CD4-positive, alpha-beta T cell treated with Interleukin-4 for 4 hours (primary cell): ENCODE measurements around the gene KRT4.

Experiments used
- DNase-seq: peaks from one replicate; pipeline ENCODE4 v3.0.0-alpha.2; 2020

KRT4 gene

DNA sequence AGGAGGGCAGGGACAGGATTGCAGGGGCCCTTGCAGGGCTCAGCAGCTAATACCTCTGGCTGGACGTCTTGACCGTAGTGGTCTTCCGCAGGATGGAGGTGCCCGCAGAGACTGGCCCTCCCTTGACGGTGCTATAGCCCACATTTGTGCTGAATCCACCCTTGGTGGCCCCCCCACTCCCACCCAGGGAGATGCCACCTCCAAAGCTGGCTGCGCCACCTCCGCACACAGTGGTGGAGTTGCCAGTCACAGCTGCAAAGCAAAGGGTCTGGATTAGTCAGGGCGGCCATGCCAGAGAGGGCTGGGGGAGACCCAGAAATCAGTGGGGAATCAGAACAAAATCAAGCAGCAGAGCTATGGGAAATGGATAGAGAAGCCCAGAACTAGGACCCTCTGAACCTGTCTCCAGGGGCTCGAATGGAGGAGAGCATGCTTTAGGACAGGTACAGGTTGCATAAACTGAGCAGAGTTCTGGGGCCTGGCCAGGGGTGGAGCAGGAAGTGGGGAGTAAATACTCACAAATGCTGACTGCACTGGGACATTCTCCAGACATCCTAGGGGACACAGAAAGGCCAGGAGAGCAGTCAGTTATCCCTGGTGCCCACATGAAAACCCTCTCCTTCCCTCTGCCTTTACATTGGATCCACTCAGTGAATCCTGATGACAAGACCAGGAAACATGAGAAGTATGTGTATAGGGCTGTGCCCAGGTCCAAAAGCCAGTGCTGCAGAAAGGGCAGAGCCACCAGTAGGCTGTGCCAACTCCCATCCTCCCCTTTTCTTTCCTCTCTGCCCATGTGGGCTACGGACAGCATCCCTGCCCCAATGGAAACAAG is 8.1 kb upstream of the KRT4 start:
- no peak for DNase-seq

DNA sequence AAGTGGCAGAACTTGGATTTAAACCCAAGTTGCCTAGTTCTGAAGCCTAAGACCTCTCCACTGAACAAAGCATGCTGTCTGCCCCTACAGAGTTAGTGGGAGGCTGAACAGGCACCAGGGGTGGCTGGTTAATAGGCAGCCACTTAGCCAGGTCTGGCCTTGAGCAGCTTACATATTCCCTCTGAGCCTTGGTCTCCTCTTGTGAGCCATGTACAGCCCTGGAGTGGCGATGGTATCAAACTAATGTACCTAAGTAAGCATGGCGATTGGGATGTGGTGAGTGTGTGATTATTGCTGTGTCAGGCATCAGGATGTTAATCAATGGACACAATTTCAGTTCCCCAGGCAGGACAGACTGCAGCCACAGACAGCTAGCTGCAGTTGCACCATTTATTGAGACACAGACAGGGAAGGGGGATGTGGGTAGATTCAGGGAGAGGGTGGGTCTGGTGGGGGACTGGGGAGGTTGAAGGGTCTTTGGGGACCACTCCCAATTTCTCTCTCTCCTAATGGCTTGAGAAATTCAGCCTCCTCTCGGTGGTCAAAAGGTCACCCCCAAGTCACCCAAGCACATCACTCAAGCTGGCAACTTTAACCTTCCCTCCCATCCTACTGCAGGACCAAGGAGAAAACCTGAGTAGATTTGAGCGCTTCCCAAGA is 7.3 kb upstream of the KRT4 start:
- DNase-seq, result no peak

DNA sequence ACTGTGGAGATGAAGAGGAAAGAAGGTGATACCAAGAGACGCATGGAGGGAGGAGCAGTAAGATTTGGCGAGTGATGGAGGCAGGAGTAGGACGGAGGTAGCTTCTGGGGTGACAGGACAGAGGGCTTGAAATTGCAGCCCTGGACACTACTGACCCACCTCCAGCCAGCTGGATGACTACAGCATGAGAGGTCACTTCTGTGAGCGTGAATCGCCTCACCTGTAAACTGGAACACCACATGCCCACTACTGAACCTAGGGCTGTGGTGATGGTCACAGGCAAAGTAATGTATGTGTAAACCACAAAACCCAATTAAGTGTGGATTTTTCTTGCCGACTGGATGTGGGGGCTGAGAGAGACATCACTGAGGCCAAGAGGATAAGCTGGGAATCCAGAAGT is 6.6 kb upstream of the KRT4 start:
- DNase-seq, result no peak

DNA sequence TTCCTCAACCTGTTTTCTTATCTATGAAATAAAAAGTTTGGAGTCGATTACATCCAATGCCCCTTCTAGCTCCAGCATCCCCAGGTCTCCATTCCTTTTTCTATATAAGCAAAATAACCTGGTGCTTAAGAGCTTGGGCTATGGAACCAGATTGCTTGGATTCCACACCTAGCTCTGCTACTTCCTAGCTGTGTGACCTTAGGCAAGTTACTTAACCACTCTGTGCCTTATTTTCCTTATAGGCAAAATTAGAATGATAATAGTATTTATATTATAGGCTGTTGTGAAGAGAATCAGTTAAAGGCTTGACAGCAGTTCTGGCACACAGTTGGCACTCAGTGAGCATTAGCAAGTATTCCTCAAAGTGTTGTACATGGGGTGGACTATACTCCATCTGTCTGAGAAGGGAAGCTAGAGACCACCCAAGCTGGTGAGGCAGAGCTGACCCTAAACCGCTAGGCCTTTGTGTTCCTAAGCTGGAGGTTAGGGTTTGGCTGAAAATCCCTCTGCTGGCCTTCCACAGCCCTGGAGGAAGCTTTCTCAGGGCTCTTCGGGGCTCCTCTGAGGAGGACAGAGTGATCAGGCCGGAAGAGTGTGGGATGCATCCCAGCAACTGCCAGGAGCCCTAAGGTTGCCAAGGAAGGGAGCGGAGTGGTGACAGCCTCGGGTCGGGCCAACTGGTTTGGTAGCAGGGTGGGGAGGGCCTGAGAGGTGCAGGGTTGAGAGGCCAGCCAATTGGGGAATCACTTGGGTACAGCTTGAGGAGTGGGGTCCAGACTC is 6.0 kb upstream of the KRT4 start:
- DNase-seq, result no peak

DNA sequence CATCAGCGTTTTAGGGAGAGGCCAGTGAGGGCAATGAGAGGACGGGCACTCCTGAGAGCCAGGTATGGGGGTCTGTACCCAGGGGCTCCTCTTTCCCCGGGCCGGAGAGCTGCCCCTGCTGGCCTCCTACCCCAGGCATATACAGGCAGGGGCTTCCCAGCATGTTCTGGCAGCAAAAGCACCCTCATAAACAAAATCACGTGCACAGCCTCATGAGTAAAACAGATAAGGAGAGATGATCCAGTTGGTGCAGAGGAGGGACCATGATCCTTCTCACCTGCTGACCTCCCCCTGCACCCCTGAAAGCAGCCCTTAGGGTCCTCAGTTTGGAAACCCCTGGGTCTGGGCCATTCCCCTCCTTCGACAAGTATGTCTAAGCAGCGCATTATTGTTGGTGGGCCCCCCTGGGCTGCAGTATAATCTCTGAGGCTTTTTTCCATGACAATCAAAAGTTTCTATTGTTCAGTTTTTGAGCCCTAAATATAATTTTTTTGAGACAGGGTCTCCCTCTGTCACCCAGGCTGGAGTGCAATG is 5.0 kb upstream of the KRT4 start:
- no peak for DNase-seq

DNA sequence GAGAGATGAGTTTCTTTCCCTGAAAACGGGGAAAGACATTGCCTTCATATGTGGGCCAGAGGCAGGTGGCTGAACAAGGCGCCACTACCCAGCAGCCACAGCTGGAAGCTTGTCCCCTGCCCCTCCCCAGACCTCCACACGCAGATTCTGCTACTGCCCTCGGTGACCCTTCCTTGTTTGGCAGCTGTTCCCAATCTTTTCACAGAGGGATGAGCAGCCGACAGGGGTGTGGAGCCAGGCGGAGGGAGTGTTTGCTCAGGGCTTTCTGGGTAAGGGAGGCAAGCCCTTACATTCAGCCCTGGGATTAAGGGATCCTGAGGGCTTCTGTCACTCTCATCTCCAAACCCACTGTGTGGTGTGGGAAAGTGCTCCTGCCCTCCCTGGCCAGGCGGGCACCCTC is 4.5 kb upstream of the KRT4 start:
- DNase-seq, result no peak

DNA sequence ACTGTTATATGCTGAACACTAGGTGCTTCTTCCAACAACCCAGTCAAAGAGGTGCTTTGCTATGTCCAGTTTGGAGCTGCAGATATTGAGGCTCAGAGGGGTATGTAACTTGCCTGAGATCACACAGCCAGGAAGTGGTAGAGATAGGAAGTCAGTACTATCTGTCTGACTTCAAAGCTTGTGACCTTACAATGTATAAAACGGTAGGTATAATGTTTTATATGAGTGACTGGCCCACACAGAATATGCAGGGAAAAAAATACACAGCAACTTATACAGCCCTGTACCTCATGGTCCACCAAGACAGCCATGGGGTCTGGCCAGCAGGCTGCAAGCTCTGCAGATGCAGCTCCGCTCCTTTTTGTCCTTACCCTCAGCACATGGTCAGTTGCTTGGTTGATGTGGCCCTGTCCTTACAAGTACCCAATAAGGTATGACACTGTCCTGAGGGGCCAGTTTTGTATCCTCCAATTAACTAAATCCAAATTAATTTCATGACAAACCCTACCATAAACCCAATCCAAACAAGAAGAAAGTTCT is 3.9 kb upstream of the KRT4 start:
- no peak for DNase-seq

DNA sequence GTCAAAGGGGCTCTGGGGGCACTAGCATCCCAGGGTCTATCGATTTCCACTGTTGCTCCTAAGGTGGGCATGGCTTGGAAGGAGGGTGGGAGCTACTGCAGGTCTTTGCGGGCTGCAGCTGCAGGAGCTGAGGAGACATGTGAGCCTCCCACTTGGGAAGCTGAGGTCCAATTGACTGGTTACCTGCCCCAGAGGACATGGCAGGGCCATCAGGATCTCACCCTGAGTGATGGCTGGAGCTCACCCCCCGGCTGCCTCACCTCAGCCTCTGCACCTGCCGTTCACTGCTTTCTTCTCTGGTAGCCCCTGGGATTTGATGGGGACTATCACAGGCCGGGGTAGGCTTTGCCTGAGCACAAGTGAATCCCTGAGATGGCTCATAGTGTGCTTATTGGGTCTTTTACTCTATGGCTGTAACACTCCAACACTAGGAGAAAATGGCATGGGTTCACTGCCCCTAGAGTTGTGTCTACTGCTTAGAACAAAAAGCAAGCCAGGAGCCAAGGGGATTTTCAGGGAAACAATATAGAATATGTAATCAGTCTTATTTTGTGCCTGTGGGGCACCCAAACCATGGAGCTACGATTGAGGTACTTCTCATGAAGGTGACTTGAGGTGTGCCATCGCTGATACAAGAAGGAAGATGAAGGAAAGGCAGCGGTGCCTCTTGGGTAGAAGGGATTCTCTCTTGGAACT is 3.2 kb upstream of the KRT4 start:
- DNase-seq, result no peak

DNA sequence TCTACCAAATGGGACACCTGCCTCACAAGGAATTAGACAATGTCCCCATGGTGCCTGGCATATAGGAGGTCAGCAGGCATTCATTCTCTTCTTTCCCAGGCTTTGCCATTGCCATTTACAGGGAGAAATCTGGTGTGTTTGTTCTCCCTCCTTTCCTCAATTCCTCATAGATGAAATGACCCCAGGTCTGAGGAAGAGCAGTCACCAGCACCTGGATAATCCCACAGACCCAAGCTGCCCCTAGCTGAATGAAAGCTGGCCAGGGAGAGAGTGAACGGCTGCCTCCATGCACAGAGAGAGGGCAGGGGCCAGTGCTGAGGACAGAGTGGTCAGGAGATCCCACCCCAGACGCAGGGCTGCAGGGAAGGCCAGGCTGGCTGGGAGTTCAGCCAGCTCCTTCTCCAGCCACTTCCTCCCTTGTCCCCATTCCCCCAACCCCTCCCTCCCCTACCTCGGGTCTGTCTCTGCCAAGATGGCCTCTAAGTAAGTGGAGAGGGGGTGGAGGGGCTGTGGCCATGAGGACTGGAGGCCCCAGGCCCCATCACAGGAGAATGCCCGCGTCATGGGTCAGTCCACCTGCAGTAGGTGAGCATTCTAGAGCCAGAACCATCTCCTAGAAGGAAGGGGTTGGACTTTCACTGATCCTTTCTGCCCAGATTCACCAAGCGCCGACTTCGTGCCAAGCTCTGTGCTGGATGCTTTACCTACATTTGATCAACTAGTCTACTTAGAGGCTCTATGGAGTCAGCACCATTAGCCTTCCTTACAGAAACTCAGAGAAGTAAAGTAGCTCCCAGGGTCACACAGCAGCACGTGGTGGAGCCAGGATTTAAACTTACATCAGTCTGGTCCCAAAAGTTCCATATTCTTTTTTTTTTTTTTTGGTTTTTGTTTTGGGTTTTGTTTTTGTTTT is 2.0 kb upstream of the KRT4 start:
- DNase-seq, result no peak

DNA sequence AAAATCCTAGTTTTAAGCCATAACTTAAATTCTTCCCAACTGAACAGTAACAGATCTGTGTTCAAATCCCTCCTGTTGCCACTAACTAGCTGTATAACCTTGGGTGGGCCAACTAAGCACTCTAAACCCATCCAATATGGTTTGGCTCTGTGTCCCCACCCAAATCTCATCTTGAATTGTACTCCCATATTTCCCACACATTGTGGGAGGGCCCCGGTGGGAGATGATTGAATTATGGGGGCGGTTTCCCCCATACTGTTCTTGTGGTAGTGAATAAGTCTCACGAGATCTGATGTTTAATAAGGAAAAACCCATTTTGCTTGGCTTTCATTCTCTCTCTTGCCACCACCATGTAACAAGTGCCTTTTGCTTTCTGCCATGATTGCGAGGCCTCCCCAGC is 1.2 kb upstream of the KRT4 start:
- no peak for DNase-seq

DNA sequence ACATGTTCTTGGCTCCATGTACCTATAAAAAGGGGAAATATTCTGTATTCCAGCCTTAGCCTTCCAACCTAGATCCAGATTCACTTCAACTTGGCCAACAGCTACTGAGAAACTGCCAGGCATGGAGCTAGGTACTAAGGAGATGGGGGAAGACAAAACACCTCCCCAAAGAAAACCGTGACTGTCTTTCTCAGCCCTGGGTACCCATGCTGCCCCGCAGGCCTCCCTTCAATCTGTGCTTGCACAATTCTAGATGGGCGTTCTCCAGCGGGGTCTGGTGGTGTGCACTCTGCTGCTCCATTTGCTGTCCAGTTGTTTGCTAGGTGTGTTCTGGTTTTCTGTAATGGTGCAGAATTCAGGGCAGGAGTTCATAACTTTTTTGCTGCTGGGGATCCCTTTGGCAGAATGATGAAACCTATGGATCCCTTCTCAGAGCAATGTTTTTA is 817 bp upstream of the KRT4 start:
- no peak for DNase-seq

DNA sequence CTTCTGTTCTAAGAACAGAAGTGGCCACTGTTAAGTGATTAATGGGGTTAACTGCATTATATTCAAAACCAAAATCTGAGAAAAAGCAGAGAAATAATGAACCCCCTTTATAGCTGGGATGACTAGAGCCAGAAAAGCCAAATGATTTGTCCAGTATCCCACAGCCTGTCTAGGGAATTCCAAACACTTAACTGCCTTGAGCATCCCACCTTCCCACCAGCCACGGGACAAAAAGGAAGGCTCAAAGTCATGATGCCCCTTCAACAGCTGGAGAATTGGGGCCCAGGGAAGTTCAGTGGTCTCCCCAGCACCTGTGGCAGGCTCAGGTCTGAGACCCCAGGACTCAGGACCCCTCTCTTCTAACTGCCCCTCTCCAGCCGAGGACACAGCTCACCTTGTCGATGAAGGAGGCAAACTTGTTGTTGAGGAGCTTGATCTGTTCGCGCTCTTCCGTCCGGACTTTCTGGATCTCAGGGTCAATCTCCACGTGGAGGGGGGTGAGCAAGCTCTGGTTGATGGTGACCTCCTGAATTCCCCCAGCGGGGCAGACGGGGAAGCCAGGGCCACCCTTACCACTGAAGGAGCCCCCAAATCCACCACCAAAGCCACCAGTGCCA is 605 bp downstream of the KRT4 start:
- no peak for DNase-seq

DNA sequence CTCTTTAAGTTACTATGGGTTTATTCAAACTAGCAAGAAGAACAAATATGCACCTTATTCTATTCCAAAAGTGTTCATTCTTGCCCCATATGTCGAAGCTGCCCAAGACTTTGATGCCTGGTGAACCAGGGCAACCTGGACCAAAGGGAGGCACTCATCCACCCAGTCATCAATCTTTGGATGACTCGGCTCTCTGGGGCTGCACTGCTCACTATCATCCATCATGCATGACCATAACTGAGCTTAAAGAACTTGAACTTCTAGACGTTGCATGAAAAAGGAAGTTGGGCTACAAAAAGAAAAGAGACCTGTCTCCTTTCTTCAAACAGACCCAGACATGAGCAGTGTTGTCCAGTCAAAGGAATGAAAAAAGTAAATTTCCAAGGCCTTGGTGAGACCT is 1.2 kb downstream of the KRT4 start:
- DNase-seq, result no peak

DNA sequence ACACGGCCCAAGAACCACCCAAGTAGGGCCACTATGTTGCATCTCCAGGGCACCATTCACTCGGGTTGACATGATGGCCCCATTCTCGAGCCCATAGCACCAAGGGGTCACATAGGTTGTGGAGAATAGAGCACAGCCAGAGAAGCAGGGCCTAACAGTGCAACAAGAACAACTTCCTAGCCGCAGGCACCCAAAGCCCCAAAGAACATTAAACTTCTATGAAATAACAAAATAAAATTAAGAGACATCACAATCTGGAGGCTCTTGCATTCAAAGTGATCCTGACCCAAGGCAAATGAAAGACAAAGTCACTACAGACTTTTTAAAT is 1.9 kb downstream of the KRT4 start:
- DNase-seq, result no peak

DNA sequence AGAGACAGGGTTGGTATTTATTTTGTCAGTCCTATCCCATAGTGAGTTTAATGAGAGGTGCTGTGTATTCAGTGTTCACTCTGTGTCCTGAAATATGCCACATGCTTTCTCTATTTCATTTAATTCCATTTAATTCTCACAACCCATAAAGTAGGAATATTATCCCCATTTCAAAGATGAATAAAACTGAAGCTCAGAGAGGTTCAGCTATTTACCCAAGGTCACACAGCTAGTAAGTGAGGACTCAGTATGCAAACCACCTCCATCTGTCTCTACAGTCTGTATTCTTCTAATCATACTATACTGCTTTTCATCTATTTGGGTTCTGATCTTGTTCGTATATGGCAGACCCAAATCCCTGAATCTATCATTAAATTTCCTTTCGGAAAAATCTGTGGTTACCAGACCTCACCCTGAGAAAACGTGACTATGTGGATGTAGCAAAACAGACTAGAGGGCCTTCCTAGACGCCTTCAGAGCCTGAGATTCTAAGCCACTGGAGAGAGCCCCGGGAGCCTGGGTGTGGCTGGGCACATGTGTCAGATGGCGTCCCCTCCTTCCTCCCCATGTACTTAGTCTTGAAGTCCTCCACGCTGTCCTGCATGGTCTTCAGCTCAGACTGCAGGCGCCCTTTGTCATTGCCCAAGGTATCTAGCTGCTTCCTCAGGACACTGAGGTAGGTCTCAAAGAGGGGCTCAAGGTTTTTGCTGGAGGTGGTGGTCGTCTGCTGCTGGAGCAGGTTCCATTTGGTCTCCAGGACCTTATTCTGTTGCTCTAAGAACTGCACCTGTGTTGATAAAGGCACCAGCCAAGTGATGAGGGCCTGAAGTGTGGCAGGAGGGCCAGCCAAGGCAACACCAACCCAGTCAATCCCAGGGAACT is 2.5 kb downstream of the KRT4 start:
- no peak for DNase-seq

DNA sequence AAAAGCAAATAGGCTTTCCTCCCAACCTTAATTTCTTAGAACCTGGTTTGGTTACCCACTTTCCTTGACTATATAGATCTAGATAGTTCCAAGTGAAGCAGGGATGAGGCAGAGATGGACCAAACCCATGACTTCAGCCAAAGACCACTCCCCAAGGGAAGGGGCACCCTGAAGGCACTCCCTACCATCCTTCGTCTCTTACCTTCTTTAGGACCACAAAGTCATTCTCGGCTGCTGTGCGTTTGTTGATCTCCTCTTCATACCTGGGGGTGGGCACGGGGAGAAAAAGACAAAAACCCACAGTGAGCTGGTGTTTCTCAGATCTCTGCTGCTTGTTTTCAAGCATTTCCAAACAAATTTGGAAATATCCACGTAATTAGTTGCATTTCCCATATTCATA is 3.4 kb downstream of the KRT4 start:
- DNase-seq, result no peak

DNA sequence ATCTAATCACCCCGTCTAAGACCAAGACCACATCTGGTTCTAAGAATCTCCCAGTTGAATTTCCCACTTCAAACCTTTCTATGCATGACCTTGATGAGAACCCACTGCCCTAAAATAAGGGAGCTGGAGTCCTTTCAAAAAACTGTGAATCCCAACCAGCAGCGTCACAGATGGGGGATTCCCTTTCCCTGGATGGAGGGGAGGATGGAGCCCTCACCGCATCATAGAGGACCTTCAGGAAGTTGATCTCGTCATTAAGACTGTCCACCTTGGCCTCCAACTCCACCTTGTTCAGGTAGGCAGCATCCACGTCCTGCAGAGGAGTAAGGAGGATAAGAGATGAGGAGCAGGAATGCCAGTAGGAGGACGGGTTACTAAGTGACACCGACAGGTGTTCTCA is 4.8 kb downstream of the KRT4 start:
- no peak for DNase-seq

DNA sequence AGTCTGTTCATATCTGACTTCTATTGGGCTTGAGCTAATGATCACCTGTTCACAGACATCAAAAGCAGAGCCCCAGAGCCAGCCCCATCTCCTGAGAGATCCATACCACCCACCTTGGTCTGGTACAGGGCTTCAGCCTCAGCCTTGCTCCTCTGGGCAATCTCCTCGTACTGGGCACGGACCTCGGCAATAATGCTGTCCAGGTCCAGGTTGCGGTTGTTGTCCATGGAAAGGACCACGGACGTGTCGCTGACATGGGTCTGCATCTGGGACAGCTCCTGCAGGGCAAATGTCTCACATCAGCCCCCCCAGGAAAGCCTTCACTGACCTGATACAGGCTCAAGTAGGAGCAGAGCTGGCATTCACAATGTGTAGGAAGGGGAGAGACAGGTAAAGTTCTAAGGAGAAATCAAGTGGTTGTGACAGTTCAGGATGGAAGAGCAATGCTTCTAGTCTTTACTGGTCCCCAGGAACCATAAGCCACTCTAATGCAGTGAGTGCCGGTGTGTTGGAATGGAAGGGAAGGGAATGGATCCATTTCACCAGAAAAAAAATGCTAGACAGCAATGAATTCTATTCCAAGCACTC is 5.2 kb downstream of the KRT4 start:
- DNase-seq, result no peak

DNA sequence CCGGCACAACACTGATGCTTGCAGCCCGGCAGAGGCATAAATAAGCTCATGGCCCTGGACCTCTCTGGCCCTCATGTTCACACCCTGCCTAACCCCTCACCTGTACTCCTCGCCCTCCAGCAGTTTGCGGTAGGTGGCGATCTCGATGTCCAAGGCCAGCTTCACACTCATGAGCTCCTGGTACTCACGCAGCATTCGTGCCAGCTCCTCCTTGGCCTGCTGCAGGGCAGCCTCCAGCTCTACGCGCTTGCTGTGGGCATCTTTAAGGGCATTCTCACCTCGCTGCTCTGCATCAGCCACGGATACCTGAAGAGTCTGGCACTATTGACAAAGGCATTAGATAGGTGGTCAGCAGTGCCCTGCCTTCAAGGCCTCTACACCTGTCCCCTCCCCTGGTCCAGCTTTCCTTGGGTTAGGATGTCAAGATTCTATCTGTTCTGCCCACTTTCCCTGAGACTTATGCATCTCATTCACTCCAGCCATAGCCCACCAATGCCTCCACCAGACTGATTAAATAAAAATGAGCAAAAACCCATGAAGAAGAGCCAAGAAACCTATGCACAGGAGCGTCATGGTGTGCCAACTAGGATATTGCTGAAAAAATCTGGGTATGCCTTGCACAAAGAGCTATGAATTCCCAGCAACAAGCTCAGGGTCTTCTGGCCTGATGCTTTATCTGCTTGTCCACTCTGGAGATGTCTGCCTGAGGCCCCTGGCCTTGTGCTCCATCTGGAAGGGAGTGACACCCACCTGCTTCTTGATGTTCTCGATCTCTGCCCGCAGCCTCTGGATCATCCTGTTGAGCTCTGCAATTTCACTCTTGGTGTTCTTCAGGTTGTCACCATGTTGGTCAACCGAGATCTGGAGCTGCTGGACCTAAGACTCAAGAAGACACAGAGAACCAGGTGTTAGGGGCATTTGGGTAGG is 6.1 kb downstream of the KRT4 start:
- no peak for DNase-seq
